MM.1S (cell line): ENCODE results near the gene OAF.

Source experiments
- DNase-seq: peaks from one replicate; pipeline ENCODE4 v3.0.0-alpha.2; 2015
- H2AFZ ChIP-seq: fragments of 300-600 bp; sonication (generic); 2 replicates; pipeline ENCODE4 v1.6.0; 2016; ENCODE audit warnings: antibody characterized with exemption, low read length
- H3F3A ChIP-seq: fragments of 300-600 bp; sonication (generic); 2 replicates; pipeline ENCODE4 v1.6.1; 2016; ENCODE audit warnings: mild to moderate bottlenecking, antibody characterized with exemption, low read length, moderate library complexity, mixed read lengths; ENCODE audit not compliant: insufficient read depth
- H3K27ac ChIP-seq: fragments of 300-600 bp; sonication (generic); 2 replicates; pipeline ENCODE4 v1.5.1; 2016; ENCODE audit warnings: mild to moderate bottlenecking, low read length
- H3K27me3 ChIP-seq: fragments of 300-600 bp; sonication (generic); replicated peaks from 2 replicates; pipeline ENCODE4 v1.6.0; 2016; ENCODE audit warnings: low read length; ENCODE audit not compliant: insufficient read depth
- H3K36me3 ChIP-seq: fragments of 300-600 bp; sonication (generic); replicated peaks from 2 replicates; pipeline ENCODE4 v1.6.1; 2016; ENCODE audit warnings: mild to moderate bottlenecking, low read length, mixed read lengths; ENCODE audit not compliant: insufficient read depth
- H3K4me1 ChIP-seq: fragments of 300-600 bp; sonication (generic); 2 replicates; pipeline ENCODE4 v1.6.1; 2016; ENCODE audit warnings: low read length, mixed read lengths
- H3K4me2 ChIP-seq: fragments of 300-600 bp; sonication (generic); 2 replicates; pipeline ENCODE4 v1.6.0; 2016; ENCODE audit warnings: low read depth, low read length
- H3K4me3 ChIP-seq: fragments of 300-600 bp; sonication (generic); 2 replicates; pipeline ENCODE4 v1.5.1; 2016; ENCODE audit warnings: low read length, mixed read lengths
- H3K79me2 ChIP-seq: fragments of 300-600 bp; sonication (generic); 2 replicates; pipeline ENCODE4 v1.6.1; 2016; ENCODE audit warnings: mixed run types, low read length, mixed read lengths
- H3K9ac ChIP-seq: fragments of 300-600 bp; sonication (generic); 2 replicates; pipeline ENCODE4 v1.6.1; 2016; ENCODE audit warnings: low read length, mixed read lengths
- H3K9me2 ChIP-seq: fragments of 300-600 bp; sonication (generic); replicated peaks from 2 replicates; pipeline ENCODE4 v1.6.1; 2016; ENCODE audit warnings: mild to moderate bottlenecking, low read length, mixed read lengths; ENCODE audit not compliant: insufficient read depth
- H3K9me3 ChIP-seq: fragments of 300-600 bp; sonication (generic); replicated peaks from 2 replicates; pipeline ENCODE4 v1.6.1; 2016; ENCODE audit warnings: mild to moderate bottlenecking, low read length, mixed read lengths; ENCODE audit not compliant: insufficient read depth
- H4K20me1 ChIP-seq: fragments of 300-600 bp; sonication (generic); 2 replicates; pipeline ENCODE4 v1.6.1; 2016; ENCODE audit warnings: mild to moderate bottlenecking, low read length, moderate library complexity, mixed read lengths; ENCODE audit not compliant: insufficient read depth
- EZH2 ChIP-seq: fragments of 300-600 bp; sonication (generic); optimal IDR thresholded peaks from 2 replicates; pipeline ENCODE3; 2017; ENCODE audit warnings: low read depth, mild to moderate bottlenecking, antibody characterized with exemption, low read length, mixed read lengths
- EZH2phosphoT487 ChIP-seq: fragments of 300-600 bp; sonication (generic); IDR thresholded peaks from 2 replicates; pipeline ENCODE4 v1.6.1; 2018; ENCODE audit warnings: antibody characterized with exemption, low read length
- TF ChIP-seq, protein P1 (sequence below): fragments of 300-600 bp; sonication (generic); IDR thresholded peaks from 2 replicates; pipeline ENCODE4 v1.5.1; 2016; ENCODE audit warnings: antibody characterized with exemption, low read length, mixed read lengths

Gene OAF

GRCh38 chr11:120244476-120245365 is 33.9 kb downstream of the OAF start:
- no peak overlapping the region for H3K4me3 ChIP-seq
- no peaks in the 10 kb centered on the region for H4K20me1 ChIP-seq
- DNase-seq: no peak
- no peaks in the 10 kb centered on the region for H3K36me3 ChIP-seq
- 0 out of 2 replicates have a peak, but pooled peaks cover 4% of the 10 kb centered on the region for H3K27me3 ChIP-seq
- H3K4me2 ChIP-seq: no peak overlapping the region
- no peak overlapping the region for H3K9ac ChIP-seq
- no peaks in the 10 kb centered on the region for H3F3A ChIP-seq
- TF ChIP-seq EZH2: no peak
- TF ChIP-seq, protein P1, sequence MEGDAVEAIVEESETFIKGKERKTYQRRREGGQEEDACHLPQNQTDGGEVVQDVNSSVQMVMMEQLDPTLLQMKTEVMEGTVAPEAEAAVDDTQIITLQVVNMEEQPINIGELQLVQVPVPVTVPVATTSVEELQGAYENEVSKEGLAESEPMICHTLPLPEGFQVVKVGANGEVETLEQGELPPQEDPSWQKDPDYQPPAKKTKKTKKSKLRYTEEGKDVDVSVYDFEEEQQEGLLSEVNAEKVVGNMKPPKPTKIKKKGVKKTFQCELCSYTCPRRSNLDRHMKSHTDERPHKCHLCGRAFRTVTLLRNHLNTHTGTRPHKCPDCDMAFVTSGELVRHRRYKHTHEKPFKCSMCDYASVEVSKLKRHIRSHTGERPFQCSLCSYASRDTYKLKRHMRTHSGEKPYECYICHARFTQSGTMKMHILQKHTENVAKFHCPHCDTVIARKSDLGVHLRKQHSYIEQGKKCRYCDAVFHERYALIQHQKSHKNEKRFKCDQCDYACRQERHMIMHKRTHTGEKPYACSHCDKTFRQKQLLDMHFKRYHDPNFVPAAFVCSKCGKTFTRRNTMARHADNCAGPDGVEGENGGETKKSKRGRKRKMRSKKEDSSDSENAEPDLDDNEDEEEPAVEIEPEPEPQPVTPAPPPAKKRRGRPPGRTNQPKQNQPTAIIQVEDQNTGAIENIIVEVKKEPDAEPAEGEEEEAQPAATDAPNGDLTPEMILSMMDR: no peak
- no peak for TF ChIP-seq EZH2phosphoT487
- H3K79me2 ChIP-seq: no peaks in the 10 kb centered on the region
- H3K9me3 ChIP-seq: no peaks in the 10 kb centered on the region
- no peaks in the 10 kb centered on the region for H3K9me2 ChIP-seq
- H2AFZ ChIP-seq: no peak overlapping the region
- H3K27ac ChIP-seq: no peak overlapping the region
- 0 out of 2 replicates have a peak, but pooled peaks cover 3% of the 10 kb centered on the region for H3K4me1 ChIP-seq

- Histone ChIP-seq H3K27me3 (0 out of 2 replicates have a peak, but pooled peaks cover 7% of the 10 kb centered on the region), H2AFZ (no peak overlapping the region), H3K9me3 (no peaks in the 10 kb centered on the region), H3K4me2 (no peak overlapping the region), H3K27ac (no peak overlapping the region), H3K36me3 (no peaks in the 10 kb centered on the region), H3K9ac (no peak overlapping the region), H4K20me1 (no peaks in the 10 kb centered on the region), H3K9me2 (no peaks in the 10 kb centered on the region), H3K79me2 (no peaks in the 10 kb centered on the region), H3F3A (no peaks in the 10 kb centered on the region), H3K4me3 (no peak overlapping the region), H3K4me1 (0 out of 2 replicates have a peak, but pooled peaks cover 3% of the 10 kb centered on the region)
- DNase-seq: no peak
- TF ChIP-seq EZH2phosphoT487: no peak
- TF ChIP-seq, protein P1: no peak
- TF ChIP-seq EZH2: no peak
These were observed 34.6 kb downstream of the OAF start for GRCh38 chr11:120245434-120245833.

DNA sequence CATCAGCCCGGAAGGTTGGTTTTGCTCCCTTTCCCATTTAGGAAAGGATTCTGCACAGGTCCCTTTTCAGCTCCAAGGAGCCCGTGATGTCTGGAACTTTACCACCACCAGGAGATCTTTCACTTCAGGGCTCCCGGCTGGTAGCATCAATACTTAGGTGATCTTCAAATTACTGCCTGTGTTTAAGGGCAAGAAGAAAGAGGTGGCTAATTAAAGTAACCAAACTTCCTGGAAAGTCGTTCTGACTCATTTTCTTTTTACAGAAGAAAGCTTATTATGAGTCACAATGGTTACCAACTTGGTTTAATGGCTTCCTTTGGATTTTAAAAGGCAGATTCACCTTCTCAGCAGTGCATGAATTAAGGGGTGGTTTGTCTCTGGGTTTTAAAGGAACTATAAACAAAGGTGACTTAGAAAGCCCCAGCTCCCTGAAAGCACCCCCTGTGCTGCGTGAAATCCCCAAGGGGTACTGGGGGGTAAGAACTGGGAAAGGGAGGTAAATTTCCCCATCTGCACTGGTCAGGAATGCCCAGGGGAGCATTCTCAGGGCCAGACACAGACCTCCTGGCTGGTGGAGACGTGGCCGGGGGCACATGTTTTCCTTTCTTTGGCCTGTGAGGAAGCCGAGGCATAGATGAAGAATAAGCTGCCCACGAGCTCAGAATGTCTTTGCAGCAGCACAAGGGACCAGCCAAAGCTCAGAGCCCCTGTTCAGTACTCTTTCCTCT is 37.9 kb downstream of the OAF start:
- H4K20me1 ChIP-seq: no peaks in the 10 kb centered on the region
- H3K36me3 ChIP-seq: no peaks in the 10 kb centered on the region
- H3K27ac ChIP-seq: no peak overlapping the region
- no peaks in the 10 kb centered on the region for H3F3A ChIP-seq
- H3K9me2 ChIP-seq: no peaks in the 10 kb centered on the region
- no peak overlapping the region for H2AFZ ChIP-seq
- 0 out of 2 replicates have a peak, but pooled peaks cover 3% of the 10 kb centered on the region for H3K4me1 ChIP-seq
- no peaks in the 10 kb centered on the region for H3K9me3 ChIP-seq
- no peak overlapping the region for H3K4me3 ChIP-seq
- TF ChIP-seq, protein P1: no peak
- TF ChIP-seq EZH2phosphoT487: no peak
- TF ChIP-seq EZH2: no peak
- H3K4me2 ChIP-seq: no peak overlapping the region
- DNase-seq: no peak
- H3K27me3 ChIP-seq: 0 out of 2 replicates have a peak, but pooled peaks cover 7% of the 10 kb centered on the region
- H3K79me2 ChIP-seq: no peaks in the 10 kb centered on the region
- H3K9ac ChIP-seq: no peak overlapping the region
